H1 (cell line): ENCODE data around the gene EVX2. TPM values are rescaled to one million over a fixed set of nuclear protein-coding genes. Genes with fewer than 3 reads are reported as not detected.

ENCODE experiments used
- CTCF ChIA-PET: fragments of 300-600 bp; sonication (Branson Sonifier 250); formaldehyde crosslinking; loops from one replicate; lab custom pipeline; 2021; ENCODE audit not compliant: partially characterized antibody; lab: Charles Lee
- POLR2A ChIA-PET: fragments of 300-600 bp; sonication (Branson Sonifier 250); formaldehyde crosslinking; loops from one replicate; lab custom pipeline; 2021; ENCODE audit warnings: inconsistent platforms; ENCODE audit not compliant: partially characterized antibody; lab: Charles Lee
- DNase-seq, 2 experiments: peaks; one replicate each; pipeline versions ENCODE4 v3.0.0 to v3.0.0-alpha.2; 2010 to 2022; ENCODE audit warnings: low spot score in 2 of 2, low read depth in 1 of 2, mixed read lengths in 1 of 2
- FAIRE-seq: peaks from 2 replicates; lab custom pipeline; 2011; peaks lifted over from hg19 to GRCh38; lab: Jason Lieb, UNC
- H2AFZ ChIP-seq: 2 replicates; pipeline ENCODE4 v1.8.1; 2012; ENCODE audit warnings: low read length, inconsistent platforms
- H2AK5ac ChIP-seq: 2 replicates; pipeline ENCODE4 v1.6.1; 2013; ENCODE audit warnings: low read depth, low read length
- H2BK120ac ChIP-seq: replicated peaks from 2 replicates; pipeline ENCODE3; 2013; ENCODE audit warnings: low read depth, low read length, inconsistent platforms
- H2BK12ac ChIP-seq: 2 replicates; pipeline ENCODE4 v1.6.1; 2013; ENCODE audit warnings: low read depth, low read length
- H2BK15ac ChIP-seq: 2 replicates; pipeline ENCODE4 v1.6.1; 2013; ENCODE audit warnings: low read length
- H2BK20ac ChIP-seq: 2 replicates; pipeline ENCODE4 v1.6.1; 2013; ENCODE audit warnings: low read length
- H2BK5ac ChIP-seq: 2 replicates; pipeline ENCODE4 v1.6.1; 2013; ENCODE audit warnings: low read depth, low read length
- H3K14ac ChIP-seq: 2 replicates; pipeline ENCODE4 v1.6.1; 2013; ENCODE audit warnings: inconsistent platforms; ENCODE audit not compliant: insufficient read length
- H3K18ac ChIP-seq: 2 replicates; pipeline ENCODE4 v1.6.1; 2013; ENCODE audit warnings: low read length; ENCODE audit errors: extremely low read depth
- H3K23ac ChIP-seq: 2 replicates; pipeline ENCODE4 v1.6.1; 2013; ENCODE audit warnings: inconsistent platforms; ENCODE audit not compliant: insufficient read length
- H3K23me2 ChIP-seq: 2 replicates; pipeline ENCODE4 v1.6.1; 2013; ENCODE audit warnings: low read depth, low read length
- H3K27ac ChIP-seq: 2 replicates; pipeline ENCODE4 v1.6.1; 2011; ENCODE audit warnings: low read depth, low read length, inconsistent platforms
- H3K27me3 ChIP-seq, 4 experiments: replicated peaks in 1 of 4; 1 replicate in 1 of 4; 2 replicates in 3 of 4; pipeline versions ENCODE4 v1.6.1 to v1.8.1; 2011 to 2013; ENCODE audit warnings: low read length in 3 of 4, mild to moderate bottlenecking in 3 of 4, inconsistent platforms in 2 of 4, mixed read lengths in 2 of 4, moderate library complexity in 1 of 4; ENCODE audit not compliant: control insufficient read depth in 3 of 4, insufficient read depth in 3 of 4; ENCODE audit errors: extremely low read depth in 1 of 4
- H3K36me3 ChIP-seq, 4 experiments: 2 replicates each; pipeline versions ENCODE4 v1.6.1 to v1.8.1; 2011 to 2013; ENCODE audit warnings: mild to moderate bottlenecking in 4 of 4, low read length in 3 of 4, moderate library complexity in 2 of 4, control low read depth in 1 of 4, inconsistent platforms in 1 of 4; ENCODE audit not compliant: insufficient read depth in 4 of 4, control insufficient read depth in 2 of 4
- H3K4ac ChIP-seq: replicated peaks from 2 replicates; pipeline ENCODE3; 2013; ENCODE audit warnings: low read length, low read depth, mixed read lengths, inconsistent platforms; ENCODE audit not compliant: insufficient read length
- H3K4me1 ChIP-seq, 4 experiments: replicated peaks in 1 of 4; 1 replicate in 1 of 4; 2 replicates in 3 of 4; pipeline versions ENCODE4 v1.6.1 to v1.8.1; 2011 to 2013; ENCODE audit warnings: low read length in 3 of 4, inconsistent platforms in 2 of 4, mixed read lengths in 1 of 4; ENCODE audit not compliant: insufficient read depth in 4 of 4, control insufficient read depth in 3 of 4
- H3K4me2 ChIP-seq, 2 experiments: 2 replicates each; pipeline versions ENCODE4 v1.6.1 to v1.8.1; 2011 to 2013; ENCODE audit warnings: low read depth in 2 of 2, low read length in 2 of 2, control low read depth in 1 of 2, inconsistent platforms in 1 of 2, mild to moderate bottlenecking in 1 of 2; ENCODE audit not compliant: insufficient read depth in 1 of 2
- H3K4me3 ChIP-seq, 4 experiments: fragments of 200-600, 300-600 bp in 1 of 4; sonication (generic), shearing (Covaris generic), sonication (Bioruptor Twin) in 1 of 4; 2 replicates each; pipeline versions ENCODE4 v1.5.1 to v1.8.1; 2011 to 2016; ENCODE audit warnings: low read length in 4 of 4, low read depth in 3 of 4, control low read depth in 2 of 4, inconsistent platforms in 2 of 4, mild to moderate bottlenecking in 2 of 4, mixed read lengths in 1 of 4, moderate library complexity in 1 of 4; ENCODE audit not compliant: insufficient read depth in 2 of 4; ENCODE audit errors: extremely low read depth in 1 of 4
- H3K56ac ChIP-seq: replicated peaks from 2 replicates; pipeline ENCODE3; 2013; ENCODE audit warnings: low read depth, mild to moderate bottlenecking, mixed read lengths, low read length, inconsistent platforms; ENCODE audit not compliant: insufficient read length
- H3K79me1 ChIP-seq: 2 replicates; pipeline ENCODE4 v1.6.1; 2013; ENCODE audit warnings: low read depth, low read length, control low read depth
- H3K79me2 ChIP-seq, 2 experiments: 2 replicates each; pipeline versions ENCODE4 v1.6.1 to v1.8.1; 2012 to 2013; ENCODE audit warnings: low read length in 2 of 2, mild to moderate bottlenecking in 2 of 2, inconsistent platforms in 1 of 2; ENCODE audit not compliant: insufficient read depth in 2 of 2, control insufficient read depth in 1 of 2
- H3K9ac ChIP-seq, 4 experiments: replicated peaks in 1 of 4; 1 replicate in 1 of 4; 2 replicates in 3 of 4; pipeline versions ENCODE4 v1.6.1 to v1.8.1; 2011 to 2013; ENCODE audit warnings: low read depth in 3 of 4, low read length in 3 of 4, control low read depth in 2 of 4, mild to moderate bottlenecking in 2 of 4, moderate library complexity in 2 of 4, inconsistent platforms in 1 of 4; ENCODE audit errors: extremely low read depth in 1 of 4
- H3K9me3 ChIP-seq, 2 experiments: 2 replicates each; pipeline versions ENCODE4 v1.6.1 to v1.8.1; 2012 to 2013; ENCODE audit warnings: mild to moderate bottlenecking in 2 of 2, moderate library complexity in 2 of 2, control low read depth in 1 of 2, inconsistent platforms in 1 of 2, low read depth in 1 of 2, low read length in 1 of 2, mixed read lengths in 1 of 2; ENCODE audit not compliant: insufficient read depth in 2 of 2
- H4K20me1 ChIP-seq, 2 experiments: replicated peaks in 1 of 2; 2 replicates each; pipeline versions ENCODE3 to v1.8.1; 2011 to 2013; ENCODE audit warnings: inconsistent platforms in 2 of 2, low read length in 2 of 2, mild to moderate bottlenecking in 1 of 2; ENCODE audit not compliant: insufficient read depth in 2 of 2, control insufficient read depth in 1 of 2
- H4K5ac ChIP-seq: 2 replicates; pipeline ENCODE4 v1.6.1; 2013; ENCODE audit warnings: low read length, low read depth, mixed read lengths, inconsistent platforms; ENCODE audit not compliant: insufficient read length
- H4K8ac ChIP-seq: 2 replicates; pipeline ENCODE4 v1.8.0; 2013; ENCODE audit warnings: mild to moderate bottlenecking, moderate library complexity, low read length, inconsistent platforms; ENCODE audit not compliant: insufficient read depth; ENCODE audit errors: extremely low read depth
- H4K91ac ChIP-seq: replicated peaks from 2 replicates; pipeline ENCODE3; 2013; ENCODE audit warnings: low read length, mixed read lengths, inconsistent platforms; ENCODE audit not compliant: insufficient read length
- EZH2 ChIP-seq: fragments of 200-600 bp; sonication (generic); IDR thresholded peaks from 2 replicates; pipeline ENCODE4 v1.7.1; 2012; ENCODE audit warnings: low read depth, mild to moderate bottlenecking, moderate library complexity, low read length, inconsistent platforms; ENCODE audit not compliant: severe bottlenecking
- RNF2 ChIP-seq: fragments of 200-900, 300-1000 bp; sonication (generic); IDR thresholded peaks from 2 replicates; pipeline ENCODE4 v1.7.1; 2016; ENCODE audit warnings: borderline replicate concordance, low read depth, mild to moderate bottlenecking, antibody characterized with exemption, low read length; ENCODE audit not compliant: poor library complexity, severe bottlenecking; ENCODE audit errors: missing control alignments
- SP2 ChIP-seq: IDR thresholded peaks from 2 replicates; pipeline ENCODE4 v1.6.1; 2012; ENCODE audit warnings: mild to moderate bottlenecking, low read length, inconsistent platforms
- SUZ12 ChIP-seq: fragments of 200-600 bp; sonication (generic); IDR thresholded peaks from 2 replicates; pipeline ENCODE4 v1.6.1; 2012; ENCODE audit warnings: mild to moderate bottlenecking, inconsistent platforms, low read length, moderate library complexity, mixed read lengths
- WGBS, 2 experiments: shearing (Covaris generic) in 1 of 2; methylation state at CpG; one replicate each; pipeline versions ENCODE4 v1.1.6 to v1.1.7; 2013 to 2015; ENCODE audit warnings: low lambda C conversion rate in 2 of 2, mixed read lengths in 2 of 2, inconsistent platforms in 1 of 2, low coverage in 1 of 2, missing lambda C conversion rate in 1 of 2; ENCODE audit not compliant: insufficient replicate concordance in 2 of 2, insufficient coverage in 1 of 2, insufficient read length in 1 of 2; ENCODE audit errors: extremely low coverage in 1 of 2, missing lambda C conversion rate in 1 of 2; 5-methylcytosine and 5-hydroxymethylcytosine counted together
- polyA plus RNA-seq, 7 experiments: library from polyadenylated mRNA; depleted of rRNA in 3 of 7; stranded (reverse) in 5 of 7; unstranded in 2 of 7; fragments of >200 nt in 5 of 7; fragments of 200-250 nt in 2 of 7; gene quantifications; 1 replicate in 5 of 7; 2 replicates in 1 of 7; 4 replicates in 1 of 7; pipeline versions ENCODE4 v1.2.1 to v1.2.3, GENCODE V29; 2011 to 2013; ENCODE audit warnings: missing spikeins in 2 of 7, mixed read lengths in 2 of 7
- total RNA-seq: library from RNA; stranded (reverse); fragmentation: NEBNext Ultra II Directional; extraction: Animal tissue kit (Norgen Biotek cat#: 25700); gene quantifications from 2 replicates; pipeline ENCODE4 v1.2.1, GENCODE V29; 2021

Gene EVX2
- total and polyA plus RNA-seq, 2 of the 8 experiments (the other 6 are each of a cell fraction or from before 2014, with no cell fraction given) = not detected

- TF ChIP-seq SUZ12 (peak; percentile 79), EZH2 (peak; percentile 49), SP2 (no peak), RNF2 (peak; percentile 17)
- Histone ChIP-seq H3K4me1 (peaks cover 0 to 13% (median 4%) of the 10 kb centered on the region in 4 experiments; a peak in 4 of 7 replicates), H4K20me1 (peaks cover 21 to 35% of the 10 kb centered on the region in 2 experiments), H2AK5ac (0 out of 2 replicates have a peak overlapping the region, but pooled peaks have one; percentile 27), H2BK20ac (no peak overlapping the region), H3K9me3 (peaks cover 0 to 16% of the 10 kb centered on the region in 2 experiments; a peak in 2 of 4 replicates), H2BK12ac (no peak overlapping the region), H3K4me3 (no peak overlapping the region), H2BK15ac (no peak overlapping the region), H3K18ac (no peak overlapping the region), H3K4me2 (no peak overlapping the region), H3K23ac (no peak overlapping the region), H3K27ac (no peak overlapping the region), H3K79me1 (no peaks in the 10 kb centered on the region), H4K91ac (no peak overlapping the region), H3K36me3 (peaks cover 0 to 22% (median 0%) of the 10 kb centered on the region in 4 experiments; a peak in 1 of 8 replicates), H2BK120ac (no peak overlapping the region), H2BK5ac (no peak overlapping the region), H3K14ac (no peak overlapping the region), H3K9ac (no peak overlapping the region), H3K4ac (no peak overlapping the region), H3K23me2 (peaks cover 2% of the 10 kb centered on the region; the same call in 1 of the 2 replicates), H4K8ac (0 out of 2 replicates have a peak overlapping the region, but pooled peaks have one; percentile 21), H2AFZ (no peak overlapping the region), H4K5ac (no peak overlapping the region), H3K27me3 (peaks cover 92 to 100% (median 100%) of the 10 kb centered on the region in 4 experiments), H3K56ac (no peak overlapping the region), H3K79me2 (no peaks in the 10 kb centered on the region)
- no peak for FAIRE-seq
- ChIA-PET POLR2A (no interaction called here), CTCF (interaction anchor here (1.1 to 5.1 kb wide), 9 partner anchors 9 to 519 kb away, joined by 3 to 19 read pairs (median 4); no protein-coding TSS in a partner anchor)
- WGBS, 2 experiments = 49% methylated on average over 10 of the region's 11 CpGs; no CpG with 5 or more reads in 1 of the 2 experiments
- no peak for DNase-seq
These were observed 34.1 kb upstream of the EVX2 start for GRCh38 chr2:176117823-176118371.
